HCT116 (cell line): ENCODE results near the gene SDHD. TPM values are rescaled to one million over a fixed set of nuclear protein-coding genes. Genes with fewer than 3 reads are reported as not detected.

Experiments used
- ATAC-seq: fragments of 200-7000 bp; cut with Tn5 transposase; 2 replicates; pipeline ENCODE4 v1.9.1; 2020; ENCODE audit warnings: mild to moderate bottlenecking, moderate library complexity
- BruUV-seq: library from RNA; stranded (reverse); fragments of 400-500 nt; replicated peaks from 2 replicates; lab custom pipeline; 2021; lab: Mats Ljungman, UMichigan
- CTCF ChIA-PET: fragments of 300-600 bp; sonication (Branson Sonifier 250); formaldehyde crosslinking; loops from one replicate; lab custom pipeline; 2021; ENCODE audit warnings: antibody characterized with exemption; lab: Charles Lee
- POLR2A ChIA-PET: fragments of 300-600, 350-600 bp; sonication (Branson Sonifier 250); formaldehyde crosslinking; loops from one replicate; lab custom pipeline; 2021; ENCODE audit warnings: antibody characterized with exemption; lab: Charles Lee
- RAD21 ChIA-PET, 2 experiments: fragments of 300-600 bp; sonication (Branson Sonifier 250); formaldehyde crosslinking; loops; one replicate each; lab custom pipeline; 2023; ENCODE audit warnings: low total read pairs in 2 of 2; ENCODE audit not compliant: uncharacterized antibody in 2 of 2, unreplicated experiment in 2 of 2, low non-redundant PET in 1 of 2; lab: Charles Lee
- DNase-seq: peaks from one replicate; pipeline ENCODE4 v3.0.0-alpha.2; 2010; ENCODE audit warnings: low read depth, low spot score
- H2AFZ ChIP-seq: fragments of 200-600 bp; shearing (Covaris generic), sonication (generic); 2 replicates; pipeline ENCODE4 v1.6.1; 2017; ENCODE audit warnings: low read depth, mixed run types, mixed read lengths, antibody characterized with exemption, low read length; ENCODE audit not compliant: poor library complexity, severe bottlenecking
- H3K27ac ChIP-seq: 2 replicates; pipeline ENCODE4 v1.5.1; 2012; ENCODE audit warnings: low read depth, low read length
- H3K27me3 ChIP-seq: fragments of 200-600 bp; sonication (generic); 2 replicates; pipeline ENCODE4 v1.6.1; 2016; ENCODE audit warnings: mixed run types, low read length, mixed read lengths; ENCODE audit not compliant: insufficient read depth
- H3K36me3 ChIP-seq, 2 experiments: fragments of 200-500 bp in 1 of 2; fragments of 200-600 bp in 1 of 2; sonication (Bioruptor generic) in 1 of 2; sonication (generic) in 1 of 2; 2 replicates each; pipeline versions ENCODE4 v1.5.1 to v1.6.1; 2014 to 2016; ENCODE audit warnings: low read length in 2 of 2, inconsistent platforms in 1 of 2, mixed read lengths in 1 of 2, mixed run types in 1 of 2; ENCODE audit not compliant: insufficient read depth in 2 of 2, control insufficient read depth in 1 of 2
- H3K4me1 ChIP-seq, 2 experiments: fragments of 200-600 bp in 1 of 2; sonication (generic) in 1 of 2; 2 replicates each; pipeline versions ENCODE4 v1.5.1 to v1.6.1; 2012 to 2017; ENCODE audit warnings: low read length in 2 of 2, inconsistent platforms in 1 of 2, mild to moderate bottlenecking in 1 of 2, mixed read lengths in 1 of 2, mixed run types in 1 of 2, moderate library complexity in 1 of 2; ENCODE audit not compliant: insufficient read depth in 2 of 2, control insufficient read depth in 1 of 2
- H3K4me2 ChIP-seq: fragments of 200-600 bp; sonication (generic); 2 replicates; pipeline ENCODE4 v1.6.1; 2017; ENCODE audit warnings: mixed run types, low read length, mixed read lengths
- H3K4me3 ChIP-seq, 2 experiments: fragments of 200-600 bp in 1 of 2; sonication (generic) in 1 of 2; replicated peaks in 1 of 2; 2 replicates each; pipeline ENCODE4 v1.5.1; 2011 to 2016; ENCODE audit warnings: low read length in 2 of 2, control low read depth in 1 of 2, low read depth in 1 of 2, mild to moderate bottlenecking in 1 of 2, mixed read lengths in 1 of 2, mixed run types in 1 of 2
- H3K79me2 ChIP-seq: fragments of 200-600 bp; sonication (generic); 2 replicates; pipeline ENCODE4 v1.6.1; 2017; ENCODE audit warnings: mild to moderate bottlenecking, mixed run types, low read length, moderate library complexity, mixed read lengths; ENCODE audit not compliant: insufficient read depth
- H3K9ac ChIP-seq: fragments of 200-600 bp; sonication (generic); 2 replicates; pipeline ENCODE4 v1.6.1; 2016; ENCODE audit warnings: low read length, mixed read lengths
- H3K9me2 ChIP-seq: fragments of 200-600 bp; sonication (generic), shearing (Covaris generic); 2 replicates; pipeline ENCODE4 v1.6.1; 2017; ENCODE audit warnings: mixed run types, mild to moderate bottlenecking, moderate library complexity; ENCODE audit not compliant: insufficient read depth
- H3K9me3 ChIP-seq, 2 experiments: fragments of 200-500 bp in 1 of 2; fragments of 200-600 bp in 1 of 2; sonication (Bioruptor generic) in 1 of 2; sonication (generic) in 1 of 2; 2 replicates each; pipeline ENCODE4 v1.6.1; 2014 to 2017; ENCODE audit warnings: low read length in 2 of 2, mixed read lengths in 2 of 2, inconsistent platforms in 1 of 2, low read depth in 1 of 2, mild to moderate bottlenecking in 1 of 2, mixed run types in 1 of 2, moderate library complexity in 1 of 2; ENCODE audit not compliant: control insufficient read depth in 1 of 2, insufficient read depth in 1 of 2
- H4K20me1 ChIP-seq: fragments of 200-600 bp; sonication (generic), shearing (Covaris generic); 2 replicates; pipeline ENCODE4 v1.6.1; 2017; ENCODE audit warnings: mixed run types, mild to moderate bottlenecking, moderate library complexity; ENCODE audit not compliant: insufficient read depth
- CBX3 ChIP-seq: IDR thresholded peaks from 2 replicates; pipeline ENCODE4 v1.6.1; 2012; ENCODE audit warnings: low read depth
- ELF1 ChIP-seq: IDR thresholded peaks from 2 replicates; pipeline ENCODE4 v1.6.1; 2012; ENCODE audit warnings: low read depth, borderline replicate concordance
- FOSL1 ChIP-seq: IDR thresholded peaks from 2 replicates; pipeline ENCODE4 v1.6.1; 2012; ENCODE audit warnings: low read depth
- POLR2A ChIP-seq: IDR thresholded peaks from 2 replicates; pipeline ENCODE4 v1.7.0; 2011; ENCODE audit warnings: borderline replicate concordance; ENCODE audit not compliant: insufficient read depth, insufficient read length; ENCODE audit errors: extremely low read depth
- POLR2AphosphoS5 ChIP-seq: IDR thresholded peaks from 2 replicates; pipeline ENCODE4 v1.6.1; 2011; ENCODE audit warnings: mild to moderate bottlenecking, low read depth, low read length, moderate library complexity
- SP1 ChIP-seq: IDR thresholded peaks from 2 replicates; pipeline ENCODE4 v1.6.1; 2012; ENCODE audit warnings: low read depth
- SRF ChIP-seq: IDR thresholded peaks from 2 replicates; pipeline ENCODE4 v1.6.1; 2012; ENCODE audit warnings: low read depth
- YY1 ChIP-seq: IDR thresholded peaks from 2 replicates; pipeline ENCODE4 v1.6.1; 2011; ENCODE audit warnings: low read length, low read depth, moderate library complexity, mild to moderate bottlenecking; ENCODE audit not compliant: insufficient replicate concordance; ENCODE audit errors: extremely low read depth
- ZFX ChIP-seq: fragments of 450-650 bp; IDR thresholded peaks from 2 replicates; pipeline ENCODE4 v1.6.1; 2017
- intact Hi-C: fragments of 100-400 bp; cut with micrococcal nuclease; formaldehyde crosslinking; loops from 2 replicates; pipeline ENCODE4 v1.10.0; 2022
- total RNA-seq: library from RNA; stranded (reverse); gene quantifications from one replicate; pipeline ENCODE4 v1.2.1, GENCODE V29; 2021; ENCODE audit not compliant: unreplicated experiment
- TF ChIP-seq, protein P1 (sequence below): IDR thresholded peaks from 2 replicates; pipeline ENCODE4 v1.6.1; 2012; ENCODE audit warnings: low read depth

SDHD gene
- total RNA-seq, 1 experiment from 2014 or later = 129 TPM

DNA sequence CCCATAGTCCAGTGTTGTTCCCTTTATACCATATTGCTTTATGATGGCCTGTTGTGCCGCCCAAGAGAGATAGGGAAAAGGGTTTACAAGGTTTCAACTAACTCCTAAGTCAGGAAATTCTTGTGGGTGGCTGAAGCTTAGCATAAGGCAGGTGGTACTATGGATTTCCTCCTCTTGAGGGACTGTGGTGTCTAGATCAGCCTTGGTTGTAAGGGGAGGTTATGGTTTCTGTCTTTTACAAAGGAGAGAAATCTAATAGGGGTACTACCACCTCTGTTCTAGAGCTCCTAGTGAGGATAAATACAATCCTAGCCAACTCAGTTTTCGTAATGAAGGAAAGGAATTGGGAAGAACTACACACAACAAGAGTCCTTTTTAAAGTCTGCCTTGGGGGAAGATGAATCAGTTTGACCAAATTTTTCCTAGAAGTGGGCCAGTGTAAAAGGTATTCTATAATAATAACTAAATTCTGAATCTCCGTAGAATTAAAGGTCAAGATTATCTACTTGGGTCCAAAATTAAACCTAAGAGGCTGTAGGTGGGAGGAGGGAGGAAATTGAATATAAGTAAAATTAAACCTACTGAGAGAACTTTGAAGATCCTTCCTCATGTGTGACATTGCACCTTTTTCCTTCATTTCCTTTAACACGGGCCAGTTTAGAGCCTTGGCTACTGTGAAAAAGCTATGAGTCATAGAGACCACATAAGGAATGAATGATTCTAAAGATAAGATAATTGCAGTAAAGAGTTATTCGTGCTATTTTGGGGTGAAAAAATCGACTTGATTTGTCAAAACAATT is 44.3 kb upstream of the SDHD start (continued):
- TF ChIP-seq SP1 (peak; percentile 68), ELF1 (no peak), SRF (peak; percentile 73; the same call in 1 of the 2 replicates), FOSL1 (peak; percentile 80), ZFX (no peak), CBX3 (peak; percentile 55; the same call in 1 of the 2 replicates)

DNA sequence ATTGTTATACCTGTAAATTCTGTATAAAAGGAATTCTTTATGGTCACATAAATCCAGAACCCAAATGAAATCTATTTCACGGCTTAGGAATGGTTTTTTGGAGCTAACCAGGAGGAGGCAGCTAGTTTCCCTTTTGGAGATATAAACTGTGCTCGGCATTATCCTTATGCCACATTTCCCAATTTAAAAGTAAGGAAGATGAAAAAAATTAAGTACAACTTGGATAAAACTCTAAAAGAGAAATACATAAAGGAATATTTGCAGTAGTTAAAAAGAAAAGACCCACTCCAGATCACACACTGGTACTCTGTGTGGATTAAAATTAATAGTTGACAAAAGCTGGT is 43.7 kb upstream of the SDHD start:
- ChIA-PET RAD21 (interaction anchor here in 1 of 2 experiments (0.7 kb wide), 1 partner anchor 570 kb away, joined by 4 read pairs; no protein-coding TSS in a partner anchor), CTCF (interaction anchor here (0.7 kb wide), 1 partner anchor 10 kb away, joined by 3 read pairs; no protein-coding TSS in a partner anchor), POLR2A (no interaction called here)
- peaks cover 22% of the 10 kb centered on the region for H3K79me2 ChIP-seq
- no peaks in the 10 kb centered on the region for H3K27me3 ChIP-seq
- no peaks in the 10 kb centered on the region for H3K9me3 ChIP-seq
- peaks cover 24 to 30% of the 10 kb centered on the region in 2 experiments; a peak in 3 of 4 replicates for H3K36me3 ChIP-seq
- H3K4me3 ChIP-seq = peak overlapping the region in 1 of 2 experiments; percentile 14; a peak in 1 of 4 replicates
- ATAC-seq = peak; percentile 51
- peaks cover 18 to 36% of the 10 kb centered on the region in 2 experiments for H3K4me1 ChIP-seq
- H3K4me2 ChIP-seq = peak overlapping the region; percentile 57
- intact Hi-C loops = no loop called here
- no peaks in the 10 kb centered on the region; the same call in 1 of the 2 replicates for H4K20me1 ChIP-seq
- H3K27ac ChIP-seq = peak overlapping the region; percentile 88; the same call in 1 of the 2 replicates
- peak overlapping the region; percentile 36; the same call in 1 of the 2 replicates for H3K9ac ChIP-seq
- no peak overlapping the region for H2AFZ ChIP-seq
- TF ChIP-seq CBX3 (0 out of 2 replicates have a peak, but pooled peaks have one; percentile 0), SP1 (no peak)
- no TSS peak for BruUV-seq
- no peaks in the 10 kb centered on the region for H3K9me2 ChIP-seq
- no peak for DNase-seq

DNA sequence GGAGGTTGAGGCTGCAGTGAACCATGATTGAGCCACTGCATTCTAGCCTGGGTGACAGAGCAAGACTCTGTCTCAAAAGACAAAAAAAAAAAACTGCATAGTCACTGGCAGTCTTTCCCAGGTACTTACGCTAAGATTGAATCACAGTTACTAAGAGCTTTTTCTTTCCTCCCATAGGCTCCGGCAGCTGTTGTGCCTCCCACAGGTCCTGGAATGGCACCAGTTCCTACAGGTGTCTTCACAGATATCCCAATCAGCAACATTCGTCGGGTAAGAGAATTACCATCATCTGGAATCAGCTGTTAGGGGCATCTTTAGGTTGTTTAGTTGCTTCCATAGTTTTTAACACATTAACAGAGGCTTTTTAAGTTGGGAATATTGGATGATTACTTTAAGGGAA is 41.7 kb upstream of the SDHD start:
- ChIA-PET RAD21 (no interaction called here), CTCF (no interaction called here), POLR2A (no interaction called here)
- Histone ChIP-seq H2AFZ (no peak overlapping the region), H3K4me3 (no peak overlapping the region), H3K9me3 (no peaks in the 10 kb centered on the region), H3K79me2 (peaks cover 33% of the 10 kb centered on the region), H3K27ac (no peak overlapping the region), H4K20me1 (no peaks in the 10 kb centered on the region; the same call in 1 of the 2 replicates), H3K27me3 (no peaks in the 10 kb centered on the region), H3K4me1 (peaks cover 24 to 52% of the 10 kb centered on the region in 2 experiments), H3K36me3 (peaks cover 13 to 24% of the 10 kb centered on the region in 2 experiments; a peak in 3 of 4 replicates), H3K9me2 (no peaks in the 10 kb centered on the region), H3K9ac (no peak overlapping the region), H3K4me2 (no peak overlapping the region)
- ATAC-seq (no peak), DNase-seq (no peak)
- intact Hi-C loops = no loop called here
- BruUV-seq = no TSS peak
- TF ChIP-seq, protein P1, sequence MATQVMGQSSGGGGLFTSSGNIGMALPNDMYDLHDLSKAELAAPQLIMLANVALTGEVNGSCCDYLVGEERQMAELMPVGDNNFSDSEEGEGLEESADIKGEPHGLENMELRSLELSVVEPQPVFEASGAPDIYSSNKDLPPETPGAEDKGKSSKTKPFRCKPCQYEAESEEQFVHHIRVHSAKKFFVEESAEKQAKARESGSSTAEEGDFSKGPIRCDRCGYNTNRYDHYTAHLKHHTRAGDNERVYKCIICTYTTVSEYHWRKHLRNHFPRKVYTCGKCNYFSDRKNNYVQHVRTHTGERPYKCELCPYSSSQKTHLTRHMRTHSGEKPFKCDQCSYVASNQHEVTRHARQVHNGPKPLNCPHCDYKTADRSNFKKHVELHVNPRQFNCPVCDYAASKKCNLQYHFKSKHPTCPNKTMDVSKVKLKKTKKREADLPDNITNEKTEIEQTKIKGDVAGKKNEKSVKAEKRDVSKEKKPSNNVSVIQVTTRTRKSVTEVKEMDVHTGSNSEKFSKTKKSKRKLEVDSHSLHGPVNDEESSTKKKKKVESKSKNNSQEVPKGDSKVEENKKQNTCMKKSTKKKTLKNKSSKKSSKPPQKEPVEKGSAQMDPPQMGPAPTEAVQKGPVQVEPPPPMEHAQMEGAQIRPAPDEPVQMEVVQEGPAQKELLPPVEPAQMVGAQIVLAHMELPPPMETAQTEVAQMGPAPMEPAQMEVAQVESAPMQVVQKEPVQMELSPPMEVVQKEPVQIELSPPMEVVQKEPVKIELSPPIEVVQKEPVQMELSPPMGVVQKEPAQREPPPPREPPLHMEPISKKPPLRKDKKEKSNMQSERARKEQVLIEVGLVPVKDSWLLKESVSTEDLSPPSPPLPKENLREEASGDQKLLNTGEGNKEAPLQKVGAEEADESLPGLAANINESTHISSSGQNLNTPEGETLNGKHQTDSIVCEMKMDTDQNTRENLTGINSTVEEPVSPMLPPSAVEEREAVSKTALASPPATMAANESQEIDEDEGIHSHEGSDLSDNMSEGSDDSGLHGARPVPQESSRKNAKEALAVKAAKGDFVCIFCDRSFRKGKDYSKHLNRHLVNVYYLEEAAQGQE = no peak
- TF ChIP-seq POLR2A (no peak), POLR2AphosphoS5 (no peak), YY1 (no peak)
